ENCODE results near the gene RCC1. TPM values are rescaled to one million over a fixed set of nuclear protein-coding genes. Genes with fewer than 3 reads are reported as not detected.

The RCC1 gene
- polyA plus RNA-seq, 1 donor (not counting 4 experiments of a cell fraction or from before 2014, with no cell fraction given), result 38.6 TPM

- Histone ChIP-seq H2AFZ (ENCODE audit: control insufficient read depth, low read length) (no peak overlapping the region), H3K27me3 (ENCODE audit: control insufficient read depth, extremely low read depth, insufficient read depth, low read length) (no peaks in the 10 kb centered on the region), H3K4me3 (ENCODE audit: control insufficient read depth in 2 of 3, extremely low read depth in 1 of 3, insufficient read depth in 2 of 3, low read depth in 1 of 3, low read length in 3 of 3) (peak overlapping the region; percentile 76 to 88 (median 84)), H3K9me1 (ENCODE audit: control insufficient read depth, extremely low read depth, insufficient read depth, low read length) (peaks cover 6% of the 10 kb centered on the region), H3K36me3 (ENCODE audit: control insufficient read depth in 2 of 2, extremely low read depth in 1 of 2, insufficient read depth in 2 of 2, low read length in 2 of 2) (peaks cover 21 to 32% of the 10 kb centered on the region in 2 experiments), H3K9ac (ENCODE audit: control insufficient read depth, extremely low read depth, insufficient read depth, low read length) (peak overlapping the region; percentile 85), H4K20me1 (ENCODE audit: control insufficient read depth, extremely low read depth, insufficient read depth, low read length) (peaks cover 27% of the 10 kb centered on the region), H3K79me2 (ENCODE audit: control insufficient read depth, insufficient read depth, low read length) (peaks cover 29% of the 10 kb centered on the region), H3K27ac (ENCODE audit: control insufficient read depth, insufficient read depth, low read length) (peak overlapping the region; percentile 84), H3K9me3 (ENCODE audit: control insufficient read depth, low read depth, low read length) (no peaks in the 10 kb centered on the region), H3K4me2 (ENCODE audit: control insufficient read depth, extremely low read depth, insufficient read depth, low read depth, low read length) (peak overlapping the region; percentile 99), H3K4me1 (ENCODE audit: control insufficient read depth, extremely low read depth, insufficient read depth, low read length) (peaks cover 24% of the 10 kb centered on the region)
- TF ChIP-seq CTCF (optimal IDR thresholded peaks at IDR 0.05 in 1 of 3, IDR thresholded peaks at IDR 0.05 in 1 of 3, conservative IDR thresholded peaks at IDR 0.05 in 1 of 3; ENCODE audit: extremely low read depth in 1 of 3, insufficient read depth in 2 of 3, low read length in 3 of 3) (peak in 1 of 3 experiments; percentile 20), EZH2 (IDR thresholded peaks at IDR 0.05; ENCODE audit: low read length) (no peak)
- dilution Hi-C loops (cut with MboI; ENCODE audit: extremely low pct_ligation_motif_present, low sequenced_read_pairs), result no loop called here
- FAIRE-seq (no peak), DNase-seq (ENCODE audit: low read depth, low spot score) (peak; percentile 79)
Observed at GRCh38 chr1:28580722-28581530, 75.1 kb downstream of the RCC1 start.

GRCh38 chr1:28581531-28582247 is 75.8 kb downstream of the RCC1 start:
- H3K4me1 ChIP-seq (ENCODE audit: control insufficient read depth, extremely low read depth, insufficient read depth, low read length), result peaks cover 24% of the 10 kb centered on the region
- DNase-seq (ENCODE audit: low read depth, low spot score) (peak; percentile 91), FAIRE-seq (no peak)
- peaks cover 29% of the 10 kb centered on the region for H3K79me2 ChIP-seq (ENCODE audit: control insufficient read depth, insufficient read depth, low read length)
- no peak for TF ChIP-seq EZH2 (IDR thresholded peaks at IDR 0.05; ENCODE audit: low read length)
- TF ChIP-seq CTCF (optimal IDR thresholded peaks at IDR 0.05 in 1 of 3, IDR thresholded peaks at IDR 0.05 in 1 of 3, conservative IDR thresholded peaks at IDR 0.05 in 1 of 3; ENCODE audit: extremely low read depth in 1 of 3, insufficient read depth in 2 of 3, low read length in 3 of 3), result no peak
- peaks cover 27% of the 10 kb centered on the region for H4K20me1 ChIP-seq (ENCODE audit: control insufficient read depth, extremely low read depth, insufficient read depth, low read length)
- peak overlapping the region; percentile 99 for H3K4me2 ChIP-seq (ENCODE audit: control insufficient read depth, extremely low read depth, insufficient read depth, low read depth, low read length)
- peak overlapping the region; percentile 84 for H2AFZ ChIP-seq (ENCODE audit: control insufficient read depth, low read length)
- H3K9ac ChIP-seq (ENCODE audit: control insufficient read depth, extremely low read depth, insufficient read depth, low read length), result peak overlapping the region; percentile 85
- no peaks in the 10 kb centered on the region for H3K9me3 ChIP-seq (ENCODE audit: control insufficient read depth, low read depth, low read length)
- H3K36me3 ChIP-seq (ENCODE audit: control insufficient read depth in 2 of 2, extremely low read depth in 1 of 2, insufficient read depth in 2 of 2, low read length in 2 of 2), result peaks cover 21 to 32% of the 10 kb centered on the region in 2 experiments
- no peaks in the 10 kb centered on the region for H3K27me3 ChIP-seq (ENCODE audit: control insufficient read depth, extremely low read depth, insufficient read depth, low read length)
- H3K4me3 ChIP-seq (ENCODE audit: control insufficient read depth in 2 of 3, extremely low read depth in 1 of 3, insufficient read depth in 2 of 3, low read depth in 1 of 3, low read length in 3 of 3), result peak overlapping the region; percentile 76 to 88 (median 84)
- peaks cover 6% of the 10 kb centered on the region for H3K9me1 ChIP-seq (ENCODE audit: control insufficient read depth, extremely low read depth, insufficient read depth, low read length)
- H3K27ac ChIP-seq (ENCODE audit: control insufficient read depth, insufficient read depth, low read length), result peak overlapping the region; percentile 84
- dilution Hi-C loops (cut with MboI; ENCODE audit: extremely low pct_ligation_motif_present, low sequenced_read_pairs), result no loop called here

All from keratinocyte (primary cell).